Caco-2 (cell line): Measurements from ENCODE around the gene GLI3. TPM values are rescaled to one million over a fixed set of nuclear protein-coding genes. Genes with fewer than 3 reads are reported as not detected.

Experiments
- BruUV-seq: library from RNA; stranded (reverse); fragments of 400-500 nt; replicated peaks from 2 replicates; lab custom pipeline; 2021; lab: Mats Ljungman, UMichigan
- CTCF ChIA-PET: fragments of 300-600 bp; sonication (Branson Sonifier 250); formaldehyde crosslinking; loops from one replicate; lab custom pipeline; 2022; ENCODE audit warnings: antibody characterized with exemption; lab: Charles Lee
- POLR2A ChIA-PET: fragments of 300-600 bp; sonication (Branson Sonifier 250); formaldehyde crosslinking; loops from one replicate; lab custom pipeline; 2022; ENCODE audit warnings: antibody characterized with exemption; lab: Charles Lee
- DNase-seq, 2 experiments: peaks; one replicate each; pipeline versions ENCODE4 v3.0.0 to v3.0.0-alpha.2; 2020 to 2022
- H3K27me3 ChIP-seq: replicated peaks from 2 replicates; pipeline ENCODE4 v1.6.0; 2011; ENCODE audit warnings: low read length; ENCODE audit not compliant: control insufficient read depth, insufficient read depth
- H3K36me3 ChIP-seq: 2 replicates; pipeline ENCODE4 v1.5.1; 2011; ENCODE audit warnings: low read length; ENCODE audit not compliant: control insufficient read depth, insufficient read depth
- H3K4me1 ChIP-seq: fragments of 250-450 bp; sonication (Bioruptor Pico); 2 replicates; pipeline ENCODE4 v1.5.1; 2020; ENCODE audit warnings: mild to moderate bottlenecking
- H3K4me3 ChIP-seq: 2 replicates; pipeline ENCODE4 v1.5.1; 2011; ENCODE audit warnings: low read depth, mild to moderate bottlenecking, control low read depth, low read length
- H3K9me3 ChIP-seq: fragments of 250-450 bp; sonication (Bioruptor Pico); 2 replicates; pipeline ENCODE4 v1.5.1; 2020; ENCODE audit warnings: mild to moderate bottlenecking, moderate library complexity
- H3K27ac Mint-ChIP-seq: one replicate; pipeline ENCODE4 v1.8.0; 2022; ENCODE audit warnings: mixed read lengths; ENCODE audit not compliant: unreplicated experiment
- H3K27me3 Mint-ChIP-seq: one replicate; pipeline ENCODE4 v1.8.0; 2022; ENCODE audit warnings: mixed read lengths; ENCODE audit not compliant: insufficient read depth, unreplicated experiment
- H3K36me3 Mint-ChIP-seq: one replicate; pipeline ENCODE4 v1.8.0; 2022; ENCODE audit warnings: mild to moderate bottlenecking, mixed read lengths; ENCODE audit not compliant: insufficient read depth, unreplicated experiment
- H3K4me1 Mint-ChIP-seq: one replicate; pipeline ENCODE4 v1.8.0; 2022; ENCODE audit warnings: low read depth, mixed read lengths; ENCODE audit not compliant: unreplicated experiment
- H3K4me3 Mint-ChIP-seq: one replicate; pipeline ENCODE4 v1.8.0; 2022; ENCODE audit warnings: mild to moderate bottlenecking, moderate library complexity, mixed read lengths; ENCODE audit not compliant: unreplicated experiment
- H3K9me3 Mint-ChIP-seq: one replicate; pipeline ENCODE4 v1.8.0; 2022; ENCODE audit warnings: mixed read lengths; ENCODE audit not compliant: unreplicated experiment
- intact Hi-C: fragments of 100-400 bp; cut with micrococcal nuclease; formaldehyde crosslinking; loops from one replicate; pipeline ENCODE4 v1.10.0; 2022; ENCODE audit not compliant: unreplicated experiment
- total RNA-seq: library from RNA; stranded (reverse); gene quantifications from 2 replicates; pipeline ENCODE4 v1.2.3, GENCODE V29; 2022
- TF ChIP-seq, protein P1 (sequence below), 2 experiments: fragments of 200-600 bp in 1 of 2; IDR thresholded peaks; 1 replicate in 1 of 2; 2 replicates in 1 of 2; pipeline versions ENCODE4 v1.5.1 to v1.8.0; 2011 to 2022; ENCODE audit warnings: antibody characterized with exemption in 1 of 2, control low read depth in 1 of 2, inconsistent platforms in 1 of 2, low read depth in 1 of 2, low read length in 1 of 2, mild to moderate bottlenecking in 1 of 2, moderate library complexity in 1 of 2; ENCODE audit not compliant: insufficient read depth in 1 of 2, severe bottlenecking in 1 of 2, unreplicated experiment in 1 of 2

The GLI3 gene
- total RNA-seq, 1 experiment from 2014 or later = 1.00 TPM

DNA sequence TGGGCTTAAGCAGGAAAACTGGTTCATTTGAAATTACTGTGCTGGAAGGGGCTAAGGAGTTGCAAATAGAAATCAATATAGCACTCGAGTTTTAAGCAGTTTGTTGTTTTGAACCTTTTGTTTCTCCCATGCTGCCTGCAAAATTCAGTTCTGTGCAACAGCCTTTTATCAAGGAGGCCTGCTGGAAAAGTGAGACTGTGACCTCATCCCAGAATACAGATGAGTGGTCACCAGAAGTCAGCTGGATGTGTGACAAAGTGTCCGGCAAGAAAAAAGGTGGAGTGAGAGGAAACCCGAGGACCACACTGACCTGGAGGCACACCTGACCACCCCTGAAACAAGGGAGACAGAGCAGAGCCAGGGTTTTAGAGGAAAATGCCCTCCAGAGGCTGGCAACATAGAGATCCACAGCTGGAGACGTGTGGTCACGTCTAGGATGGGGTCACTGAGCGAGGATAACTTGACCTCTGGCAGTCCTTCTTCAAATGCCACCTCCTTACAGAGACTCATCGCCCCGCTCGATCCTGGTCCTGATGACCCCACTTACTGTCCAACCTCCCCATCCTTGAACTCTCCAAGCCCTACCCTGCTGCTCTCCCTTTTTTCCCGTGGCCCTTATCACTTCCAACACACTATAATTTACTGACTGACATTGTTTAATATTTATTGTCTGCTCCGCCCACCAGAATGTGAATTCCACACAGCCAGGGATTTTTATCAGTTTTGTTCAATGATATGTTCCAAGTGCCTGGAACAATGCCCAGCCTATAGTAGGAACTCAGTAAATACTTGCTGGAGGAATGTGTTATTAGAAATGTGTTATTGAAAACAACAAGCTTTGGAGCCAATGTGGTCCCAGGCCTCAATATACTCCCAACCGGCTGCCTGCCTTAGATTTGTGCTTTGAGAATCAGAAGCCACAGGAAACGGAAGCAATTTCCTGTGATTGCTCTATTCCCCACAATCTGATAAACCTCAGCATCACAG lies 243.8 kb downstream of the GLI3 start:
- no TSS peak for BruUV-seq
- Mint-ChIP-seq H3K4me1 (no peaks in the 10 kb centered on the region), H3K36me3 (no peaks in the 10 kb centered on the region), H3K9me3 (no peaks in the 10 kb centered on the region), H3K4me3 (no peak overlapping the region), H3K27me3 (peaks cover 18% of the 10 kb centered on the region), H3K27ac (no peak overlapping the region)
- Histone ChIP-seq H3K27me3 (no peaks in the 10 kb centered on the region), H3K4me3 (no peak overlapping the region), H3K9me3 (no peaks in the 10 kb centered on the region), H3K4me1 (no peaks in the 10 kb centered on the region), H3K36me3 (no peaks in the 10 kb centered on the region)
- ChIA-PET CTCF (no interaction called here), POLR2A (no interaction called here)
- TF ChIP-seq, protein P1, sequence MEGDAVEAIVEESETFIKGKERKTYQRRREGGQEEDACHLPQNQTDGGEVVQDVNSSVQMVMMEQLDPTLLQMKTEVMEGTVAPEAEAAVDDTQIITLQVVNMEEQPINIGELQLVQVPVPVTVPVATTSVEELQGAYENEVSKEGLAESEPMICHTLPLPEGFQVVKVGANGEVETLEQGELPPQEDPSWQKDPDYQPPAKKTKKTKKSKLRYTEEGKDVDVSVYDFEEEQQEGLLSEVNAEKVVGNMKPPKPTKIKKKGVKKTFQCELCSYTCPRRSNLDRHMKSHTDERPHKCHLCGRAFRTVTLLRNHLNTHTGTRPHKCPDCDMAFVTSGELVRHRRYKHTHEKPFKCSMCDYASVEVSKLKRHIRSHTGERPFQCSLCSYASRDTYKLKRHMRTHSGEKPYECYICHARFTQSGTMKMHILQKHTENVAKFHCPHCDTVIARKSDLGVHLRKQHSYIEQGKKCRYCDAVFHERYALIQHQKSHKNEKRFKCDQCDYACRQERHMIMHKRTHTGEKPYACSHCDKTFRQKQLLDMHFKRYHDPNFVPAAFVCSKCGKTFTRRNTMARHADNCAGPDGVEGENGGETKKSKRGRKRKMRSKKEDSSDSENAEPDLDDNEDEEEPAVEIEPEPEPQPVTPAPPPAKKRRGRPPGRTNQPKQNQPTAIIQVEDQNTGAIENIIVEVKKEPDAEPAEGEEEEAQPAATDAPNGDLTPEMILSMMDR (IDR thresholded peaks at IDR 0.05; ENCODE audit: insufficient read depth in 1 of 2, low read depth in 1 of 2, low read length in 1 of 2, severe bottlenecking in 1 of 2, unreplicated experiment in 1 of 2) = no peak
- DNase-seq = no peak
- intact Hi-C loops = no loop called here

DNA sequence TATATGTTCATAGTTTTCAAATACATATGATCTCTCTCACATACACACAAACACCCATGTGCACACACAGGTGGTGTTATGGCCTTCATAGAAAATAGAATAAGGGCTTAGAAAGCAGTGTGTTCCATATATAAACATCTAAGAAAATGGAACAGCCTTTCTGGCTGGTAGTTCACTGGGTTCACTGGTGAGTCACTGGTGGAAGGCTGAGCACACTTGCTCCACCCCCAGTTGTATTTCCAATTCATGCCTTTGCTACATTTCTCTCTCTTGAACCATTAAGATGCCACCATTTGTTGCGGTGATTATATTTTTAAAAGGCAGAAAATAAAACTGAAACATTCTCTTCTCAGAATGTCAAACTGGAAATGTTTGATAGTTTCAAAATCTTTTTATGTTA lies 252.1 kb downstream of the GLI3 start:
- Histone ChIP-seq H3K36me3 (no peaks in the 10 kb centered on the region), H3K4me3 (no peak overlapping the region), H3K9me3 (no peaks in the 10 kb centered on the region), H3K4me1 (no peaks in the 10 kb centered on the region), H3K27me3 (no peaks in the 10 kb centered on the region; the same call in 1 of the 2 replicates)
- ChIA-PET CTCF (no interaction called here), POLR2A (no interaction called here)
- Mint-ChIP-seq H3K4me3 (no peak overlapping the region), H3K9me3 (no peaks in the 10 kb centered on the region), H3K36me3 (no peaks in the 10 kb centered on the region), H3K27me3 (peaks cover 20% of the 10 kb centered on the region), H3K27ac (no peak overlapping the region), H3K4me1 (no peaks in the 10 kb centered on the region)
- TF ChIP-seq, protein P1 (IDR thresholded peaks at IDR 0.05; ENCODE audit: insufficient read depth in 1 of 2, low read depth in 1 of 2, low read length in 1 of 2, severe bottlenecking in 1 of 2, unreplicated experiment in 1 of 2) = no peak
- no peak for DNase-seq
- no TSS peak for BruUV-seq
- intact Hi-C loops = no loop called here

DNA sequence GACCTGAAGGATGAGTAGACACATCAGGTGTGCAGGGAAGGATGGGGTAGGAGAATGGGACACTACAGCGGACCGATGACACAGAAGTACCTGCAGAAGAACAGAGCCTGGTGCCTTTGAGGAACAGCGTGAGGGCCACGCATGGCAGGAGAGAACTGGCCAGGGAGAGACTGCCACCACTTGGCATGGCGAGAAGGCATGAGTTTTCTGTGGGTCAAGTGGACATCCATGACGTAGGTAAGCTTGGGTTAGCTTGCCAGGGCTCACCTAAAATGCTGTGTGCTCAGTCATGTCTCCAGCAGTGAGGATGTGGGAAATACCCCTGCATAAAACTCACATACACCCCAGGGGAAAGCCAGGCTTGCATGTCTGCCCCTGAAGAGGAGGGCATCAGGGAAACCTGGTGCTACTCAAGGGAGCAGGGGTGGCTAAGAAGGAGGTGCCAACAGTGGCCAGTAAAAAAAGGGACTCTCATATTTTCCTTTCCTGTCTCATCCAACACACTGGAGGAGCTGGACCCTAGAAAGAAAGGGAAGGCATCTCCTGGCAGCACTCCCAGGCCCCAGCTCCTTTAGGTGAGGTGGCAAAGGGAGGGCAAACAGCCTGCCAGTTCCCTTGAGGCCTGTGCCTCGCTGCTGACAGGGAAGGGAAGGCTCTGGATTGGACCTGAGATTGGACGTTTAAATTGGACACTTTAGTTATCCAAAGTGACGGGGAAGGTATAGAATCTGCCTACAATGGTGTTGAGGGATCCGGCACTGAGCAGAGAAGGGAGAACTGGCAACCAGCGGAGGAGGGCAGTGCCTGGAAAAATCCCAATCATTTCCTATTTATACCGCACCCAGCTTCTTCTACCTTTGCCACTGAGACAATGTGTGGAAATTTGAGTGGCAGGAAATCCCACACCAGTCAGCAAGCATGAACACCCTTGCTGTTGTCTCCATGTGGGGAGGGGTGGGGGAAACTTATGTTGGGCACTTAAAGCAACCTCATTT lies 255.7 kb downstream of the GLI3 start:
- ChIA-PET CTCF (interaction anchor here (1.9 kb wide), 1 partner anchor 41 kb away, joined by 6 read pairs; no protein-coding TSS in a partner anchor), POLR2A (no interaction called here)
- peaks cover 19% of the 10 kb centered on the region for H3K27me3 Mint-ChIP-seq
- H3K4me3 ChIP-seq = no peak overlapping the region
- H3K27me3 ChIP-seq = no peaks in the 10 kb centered on the region; the same call in 1 of the 2 replicates
- TF ChIP-seq, protein P1 (IDR thresholded peaks at IDR 0.05; ENCODE audit: insufficient read depth in 1 of 2, low read depth in 1 of 2, low read length in 1 of 2, severe bottlenecking in 1 of 2, unreplicated experiment in 1 of 2) = no peak
- H3K4me1 Mint-ChIP-seq = no peaks in the 10 kb centered on the region
- no peak overlapping the region for H3K27ac Mint-ChIP-seq
- no peaks in the 10 kb centered on the region for H3K36me3 Mint-ChIP-seq
- no peaks in the 10 kb centered on the region for H3K4me1 ChIP-seq
- H3K9me3 ChIP-seq = no peaks in the 10 kb centered on the region
- H3K4me3 Mint-ChIP-seq = no peak overlapping the region
- no peak for DNase-seq
- intact Hi-C loops = no loop called here
- no peaks in the 10 kb centered on the region for H3K9me3 Mint-ChIP-seq
- no peaks in the 10 kb centered on the region for H3K36me3 ChIP-seq
- no TSS peak for BruUV-seq
